Activated T-helper 9 cell treated with anti-CD3 and anti-CD28 coated beads, Interleukin-2, amount 50 U/mL, for 16 hours (primary cell): ENCODE results near the gene MLEC.

Experiments
- DNase-seq: peaks from one replicate; pipeline ENCODE4 v3.0.0-alpha.2; 2020; ENCODE audit warnings: low read depth

The MLEC gene

DNA sequence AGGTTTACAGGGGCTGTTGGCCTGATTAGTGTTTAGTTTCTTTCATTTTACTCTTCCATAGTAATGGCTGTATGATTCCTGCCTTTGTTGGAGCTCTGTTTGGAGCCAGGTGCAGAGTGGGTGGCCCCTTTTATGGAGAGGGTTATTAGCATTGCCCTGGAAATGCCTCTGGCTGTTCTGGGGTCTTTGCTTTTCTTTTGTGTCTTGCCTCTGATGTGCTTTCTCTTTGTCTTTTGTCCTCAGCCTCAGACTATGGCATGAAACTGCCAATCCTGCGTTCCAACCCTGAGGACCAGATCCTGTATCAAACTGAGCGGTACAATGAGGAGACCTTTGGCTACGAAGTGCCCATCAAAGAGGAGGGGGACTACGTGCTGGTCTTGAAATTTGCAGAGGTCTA is 6.9 kb downstream of the MLEC start:
- no peak for DNase-seq

DNA sequence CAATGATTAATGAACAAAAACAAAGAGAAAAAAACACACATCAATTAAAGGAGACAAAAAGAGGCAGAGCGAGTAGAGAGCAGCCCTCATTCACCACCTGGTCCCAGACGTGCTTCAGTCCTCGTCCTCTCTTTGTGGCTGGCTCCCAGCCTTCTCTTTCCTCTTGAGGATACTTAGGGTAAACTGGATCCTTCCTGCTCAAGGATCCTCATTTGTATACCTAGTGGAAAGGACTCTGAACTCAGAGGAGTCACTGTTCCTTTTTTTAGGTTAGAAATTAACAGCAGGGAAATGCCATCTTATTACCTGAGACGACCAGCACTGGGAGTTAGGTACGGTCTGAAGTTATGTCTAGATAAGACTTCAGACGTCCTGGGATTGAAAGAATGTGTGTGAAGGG is 9.7 kb downstream of the MLEC start:
- DNase-seq: no peak

DNA sequence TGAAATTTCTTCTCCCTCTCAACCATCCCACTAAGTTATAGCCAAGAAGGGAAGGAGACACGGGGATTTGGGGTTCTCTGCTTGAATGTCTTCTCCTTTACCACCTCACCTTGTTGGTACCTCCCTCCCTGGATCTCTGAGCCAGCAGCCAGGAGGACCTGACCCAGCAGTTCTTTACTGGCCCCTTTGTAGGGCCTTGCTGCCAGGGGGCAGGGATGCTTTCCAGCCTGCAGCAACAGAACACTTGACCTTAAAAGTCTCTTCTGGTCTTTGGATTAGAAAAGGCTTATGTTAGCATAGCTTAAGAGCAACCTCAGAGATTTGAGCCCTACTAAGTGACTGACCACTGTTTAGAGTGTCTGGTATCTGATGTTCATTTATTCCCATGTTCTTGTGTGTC is 10.4 kb downstream of the MLEC start:
- DNase-seq: no peak

DNA sequence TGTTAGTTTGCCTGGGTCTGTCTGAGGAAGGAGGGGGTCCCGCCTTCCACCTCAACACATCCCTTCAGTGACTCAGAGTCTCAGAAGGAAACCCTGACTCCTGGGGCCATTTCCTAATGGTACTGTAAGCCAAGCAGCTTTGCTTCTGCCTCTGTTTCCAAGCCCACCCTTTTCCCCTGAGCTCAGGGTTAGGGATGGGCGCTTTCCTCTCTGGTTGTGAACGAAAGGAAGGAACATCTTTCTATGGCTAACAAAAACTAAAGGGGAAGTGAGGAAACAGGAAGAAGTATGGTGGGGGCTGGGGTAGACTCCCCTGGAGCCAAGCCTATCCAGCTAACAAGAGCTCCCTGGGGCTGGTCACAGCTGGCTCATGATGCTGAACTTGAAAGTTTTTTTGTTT is 11.7 kb downstream of the MLEC start:
- DNase-seq: no peak

DNA sequence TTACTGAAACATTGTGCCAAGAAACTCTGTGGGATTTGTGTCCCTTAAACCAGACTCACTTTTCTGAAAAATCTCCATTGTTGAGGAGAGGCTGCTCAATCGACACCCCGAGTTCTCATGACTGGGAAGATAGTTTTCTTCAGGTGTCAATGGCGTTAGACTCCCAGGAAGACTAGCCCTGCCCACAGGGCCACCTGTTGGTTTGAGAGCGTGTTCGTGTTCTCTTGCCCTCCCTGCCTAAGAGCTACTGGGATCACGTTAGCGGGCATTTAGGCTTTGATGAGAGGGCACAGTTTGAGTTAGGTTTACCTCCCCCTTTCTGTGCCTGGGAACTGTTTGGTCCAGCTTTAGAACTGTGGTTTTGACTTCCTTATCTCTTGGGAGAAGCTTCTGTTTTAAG is 12.6 kb downstream of the MLEC start:
- no peak for DNase-seq

DNA sequence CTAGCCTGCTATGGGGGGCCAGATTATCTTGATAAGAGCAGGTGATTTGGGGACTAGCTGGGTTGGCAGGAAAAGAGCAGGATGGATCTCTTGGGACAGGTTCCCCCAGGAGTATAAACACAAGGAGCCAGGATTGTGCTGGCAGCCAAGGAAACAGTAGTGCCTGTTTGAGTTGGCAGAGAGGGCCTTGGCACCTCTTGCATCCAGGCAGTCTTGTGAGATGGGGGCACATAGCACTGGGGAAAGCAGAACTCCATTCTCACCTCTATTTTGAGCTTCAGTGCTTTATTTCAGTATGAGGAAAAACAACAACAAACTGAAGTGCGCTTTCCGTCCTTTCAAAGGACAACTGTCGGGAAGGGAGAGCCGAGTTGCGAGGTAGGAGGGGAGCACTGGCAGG is 13.9 kb downstream of the MLEC start:
- no peak for DNase-seq

DNA sequence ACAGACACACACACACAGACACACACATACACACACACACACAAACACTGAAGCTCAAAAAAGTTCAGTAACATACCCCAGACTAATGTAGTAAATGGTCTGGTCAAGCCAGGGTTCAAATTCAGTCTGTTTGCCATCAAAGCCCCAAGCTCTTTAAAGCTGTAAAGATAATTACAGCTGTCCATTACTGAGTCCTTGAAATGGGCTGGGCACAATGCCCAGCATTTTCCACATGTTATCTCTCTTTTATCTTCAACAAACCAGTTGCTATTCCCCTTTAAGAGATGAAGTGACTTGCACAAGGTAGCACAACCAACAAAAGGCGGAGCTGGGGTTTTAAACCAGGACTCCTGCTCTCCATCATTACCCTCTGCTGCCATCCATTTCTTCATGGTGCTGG is 15.7 kb downstream of the MLEC start:
- no peak for DNase-seq

DNA sequence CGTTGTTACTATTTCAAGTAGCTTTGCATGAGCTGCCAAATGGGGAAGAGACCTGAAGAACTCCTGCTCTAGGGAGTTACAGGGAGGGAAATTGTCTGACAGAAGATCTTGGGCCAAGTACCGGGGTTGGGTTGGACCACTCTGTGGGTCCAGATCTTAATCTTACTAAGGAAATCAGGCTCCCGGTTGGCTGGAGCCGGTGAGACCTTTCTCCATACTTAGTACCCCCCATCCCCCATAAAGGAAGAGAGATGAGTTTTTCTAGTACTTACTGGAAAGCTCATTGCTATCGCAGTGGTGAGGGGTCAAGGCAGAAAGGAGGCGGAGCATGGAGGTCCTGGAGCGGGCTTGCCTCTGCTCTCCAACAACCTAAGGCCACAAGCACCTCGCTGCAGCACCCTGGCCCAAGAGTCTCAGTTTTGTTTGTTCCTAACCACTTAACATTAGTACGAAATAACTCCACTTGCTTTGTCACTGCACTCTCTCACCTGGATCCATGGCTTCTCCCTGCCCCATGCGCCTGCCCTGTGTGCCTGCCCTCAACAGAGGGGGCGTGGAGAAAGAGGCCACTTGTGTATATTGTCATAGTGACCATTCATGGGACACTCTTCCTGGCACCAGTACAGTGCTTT is 16.5 kb downstream of the MLEC start:
- DNase-seq: no peak

DNA sequence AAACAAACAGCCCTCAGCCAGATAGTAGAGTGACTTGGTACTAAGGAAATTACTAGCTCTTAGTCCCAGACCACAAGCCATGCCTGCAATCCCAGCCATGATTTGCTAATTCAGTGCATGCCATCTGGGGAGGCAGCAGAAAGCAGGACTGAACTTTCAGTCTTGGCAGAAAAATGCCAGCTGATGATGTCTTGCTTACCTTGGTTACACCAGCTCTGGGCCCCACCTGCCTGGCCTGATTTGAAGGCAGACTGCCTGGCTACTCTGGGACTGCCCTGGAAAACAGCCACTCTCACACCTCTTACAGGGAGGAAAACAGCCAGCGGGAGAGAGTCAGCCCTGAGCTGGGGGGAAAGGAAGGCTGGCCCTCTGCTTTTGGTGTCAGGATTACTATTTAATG is 18.7 kb downstream of the MLEC start:
- no peak for DNase-seq

DNA sequence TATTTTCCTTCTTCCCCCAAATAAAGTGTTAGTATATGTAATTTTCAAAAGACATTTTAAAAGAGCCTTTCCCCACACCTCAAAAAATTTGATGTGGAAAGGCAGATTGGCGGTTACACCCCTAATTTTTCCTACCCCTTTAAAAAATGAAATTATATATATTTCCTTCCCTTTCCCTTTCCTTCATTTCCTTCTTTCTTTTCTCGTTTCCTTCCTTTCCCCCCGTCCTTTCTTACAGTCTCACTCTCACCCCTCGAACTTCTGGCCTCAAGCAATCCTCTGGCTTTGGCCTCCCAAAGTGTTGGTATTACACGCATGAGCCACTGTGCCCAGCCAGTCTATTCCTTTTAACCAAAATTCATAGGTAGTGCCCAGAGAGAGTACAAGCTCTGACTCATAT is 19.1 kb downstream of the MLEC start:
- no peak for DNase-seq

DNA sequence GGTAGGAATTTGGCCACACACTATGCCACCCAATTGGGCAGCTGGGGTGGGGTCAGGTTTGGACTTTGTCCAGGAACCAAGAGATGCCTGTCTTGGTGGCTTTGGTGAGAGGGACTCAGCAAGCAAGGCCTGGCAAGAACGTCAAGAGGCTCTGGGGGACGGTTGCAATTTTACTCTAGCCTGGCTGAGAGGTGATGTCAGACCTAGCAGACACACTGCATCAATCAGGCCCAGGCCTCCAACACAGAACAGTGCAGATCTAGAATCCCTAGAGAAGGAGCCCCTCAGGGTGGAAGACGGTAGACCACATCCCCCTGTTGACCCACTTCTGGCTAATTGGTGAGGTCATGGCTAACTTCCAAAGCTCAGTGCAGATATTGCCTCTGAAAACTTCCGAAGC is 21.7 kb downstream of the MLEC start:
- no peak for DNase-seq

DNA sequence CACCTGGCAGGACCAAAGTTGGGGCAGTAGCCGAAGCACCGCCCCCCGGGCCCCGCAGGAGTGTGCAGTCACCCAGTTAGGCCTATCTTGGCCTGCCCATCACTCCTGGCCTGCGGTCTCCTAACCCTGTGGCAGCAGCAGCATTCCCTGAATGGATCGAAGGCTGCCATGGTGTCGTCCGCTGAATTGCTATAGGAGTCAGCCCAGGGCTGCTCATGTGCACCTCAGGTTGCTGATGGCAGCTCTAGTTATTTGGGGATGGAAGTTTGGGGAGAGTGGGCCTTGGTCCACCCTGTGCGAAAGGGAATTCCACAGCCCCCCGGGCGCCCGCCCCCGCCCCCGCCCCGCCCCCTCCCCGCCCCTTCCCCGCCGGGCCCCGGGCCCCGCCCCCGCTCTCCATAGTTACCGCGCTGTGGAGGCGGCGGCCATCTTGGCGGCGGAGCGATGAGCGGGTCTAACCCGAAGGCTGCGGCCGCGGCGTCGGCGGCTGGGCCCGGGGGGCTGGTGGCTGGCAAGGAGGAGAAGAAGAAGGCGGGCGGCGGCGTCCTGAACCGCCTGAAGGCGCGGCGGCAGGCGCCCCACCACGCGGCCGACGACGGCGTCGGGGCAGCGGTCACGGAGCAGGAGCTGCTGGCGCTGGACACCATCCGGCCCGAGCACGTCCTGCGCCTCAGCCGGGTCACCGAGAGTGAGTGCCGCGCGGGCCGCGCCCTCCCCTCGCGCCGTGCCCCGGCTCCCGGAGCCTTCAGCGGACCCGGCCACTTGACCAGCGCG is 23.3 kb downstream of the MLEC start, which contains the start of gene UNC119B:
TSS of gene UNC119B (plus strand) at position 428 of the 774 bp plus-strand sequence. CDS start at position 445, 17 bp downstream.
- DNase-seq: peak; percentile 71

DNA sequence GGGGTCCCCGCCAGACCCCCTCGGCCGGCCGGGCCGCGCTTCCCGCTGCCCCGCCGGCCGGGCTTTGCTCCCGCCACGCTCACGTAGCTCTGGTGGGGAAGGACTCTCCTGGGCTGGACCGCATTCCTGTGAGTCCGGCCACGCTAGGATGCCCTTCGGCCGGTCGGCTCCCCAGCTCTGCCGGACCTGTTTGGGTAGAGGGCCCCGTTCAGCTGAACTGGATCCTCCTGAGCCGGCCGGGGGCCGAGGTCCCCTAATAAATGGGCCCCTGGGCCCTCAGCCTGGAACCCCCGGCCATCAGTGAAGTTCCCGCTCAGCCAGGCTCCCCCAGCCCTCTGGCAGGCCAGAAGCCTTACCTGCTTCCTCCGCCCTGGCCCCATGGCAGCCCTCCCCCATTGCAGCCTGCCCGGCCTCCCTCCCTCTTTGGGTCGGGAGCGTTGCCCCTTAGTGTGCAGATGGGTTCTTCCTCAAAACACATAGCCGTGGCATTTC is 23.9 kb downstream of the MLEC start:
- DNase-seq: peak; percentile 4

DNA sequence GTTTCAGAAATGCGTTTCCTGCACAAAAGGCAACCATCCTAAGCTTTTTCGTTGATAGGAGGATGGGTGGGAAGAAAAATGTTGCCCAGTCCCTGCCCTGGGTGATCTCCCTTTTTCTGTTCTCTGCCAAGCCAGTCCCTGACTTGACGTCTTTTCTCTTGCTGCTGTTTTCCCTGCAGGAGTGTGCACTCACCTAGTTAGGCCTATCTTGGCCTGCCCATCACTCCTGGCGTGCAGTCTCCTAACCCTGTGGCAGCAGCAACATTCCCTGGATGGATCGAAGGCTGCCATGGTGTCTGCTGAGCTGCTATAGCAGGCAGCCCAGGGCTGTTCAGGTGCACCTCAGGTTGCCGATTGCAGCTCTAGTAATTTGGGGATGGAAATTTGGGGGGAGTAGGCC is 24.5 kb downstream of the MLEC start:
- DNase-seq: no peak

DNA sequence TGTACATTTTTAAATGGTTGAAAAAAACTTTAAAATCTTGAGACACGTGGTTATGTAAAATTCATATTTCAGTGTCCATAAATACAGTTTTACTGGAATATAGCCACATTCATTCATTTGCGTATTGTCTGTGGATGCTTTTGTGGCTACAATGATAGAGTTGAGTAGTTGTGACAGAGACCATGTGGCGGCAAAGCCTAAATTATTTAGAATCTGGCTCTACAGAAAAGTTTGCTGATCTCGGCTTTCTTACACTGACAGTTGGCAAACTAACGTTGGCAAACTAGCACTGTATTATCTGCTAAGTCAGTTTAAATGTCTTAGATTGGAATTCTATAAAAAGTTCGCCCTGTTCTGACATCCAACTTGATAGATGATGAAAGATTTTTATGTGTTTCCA is 25.7 kb downstream of the MLEC start:
- no peak for DNase-seq

DNA sequence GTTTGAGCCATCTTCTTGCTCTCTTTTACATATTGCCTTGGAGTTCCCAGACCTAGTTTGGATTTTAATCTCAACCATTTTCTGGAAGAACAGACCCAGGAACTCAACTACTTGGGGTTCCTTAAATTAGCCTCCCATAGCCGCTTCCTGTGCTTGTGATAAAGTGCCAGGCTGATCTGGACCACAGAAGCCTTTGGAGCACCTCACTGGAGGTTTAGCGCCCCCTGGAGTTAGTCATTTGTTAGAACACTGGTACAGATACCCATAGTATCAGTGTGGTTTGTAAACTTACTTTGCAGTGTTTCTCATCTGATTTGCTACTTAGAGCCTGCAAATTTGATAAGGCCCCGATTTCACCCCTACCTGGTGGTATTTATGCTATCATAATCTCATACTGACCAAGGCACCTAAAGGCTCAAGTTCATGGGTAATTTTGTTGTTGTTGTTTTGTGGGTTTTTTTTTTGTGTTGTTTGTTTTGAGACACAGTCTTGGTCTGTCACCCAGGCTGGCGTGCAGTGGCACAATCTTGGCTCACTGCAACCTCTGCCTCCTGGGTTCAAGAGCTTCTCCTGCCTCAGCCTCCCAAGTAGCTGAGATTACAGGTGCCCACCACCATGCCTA is 27.0 kb downstream of the MLEC start:
- DNase-seq: peak; percentile 40

DNA sequence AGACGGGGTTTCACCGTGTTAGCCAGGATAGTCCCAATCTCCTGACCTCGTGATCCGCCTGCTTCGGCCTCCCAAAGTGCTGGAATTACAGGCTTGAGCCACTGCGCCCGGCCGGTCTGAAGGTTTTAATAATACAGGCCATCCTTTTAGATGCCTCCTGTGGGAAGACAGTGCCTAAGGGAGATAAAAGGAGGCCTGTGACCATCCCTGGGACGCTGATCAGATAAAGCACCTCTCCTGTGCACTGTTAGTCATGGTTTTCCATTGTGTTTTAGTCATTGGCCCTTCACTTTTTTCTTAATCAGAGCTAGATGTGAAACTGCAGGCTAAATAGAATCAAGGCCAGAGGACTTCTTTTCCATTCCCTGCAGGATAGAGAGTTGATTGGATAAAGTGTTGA is 31.1 kb downstream of the MLEC start:
- no peak for DNase-seq

DNA sequence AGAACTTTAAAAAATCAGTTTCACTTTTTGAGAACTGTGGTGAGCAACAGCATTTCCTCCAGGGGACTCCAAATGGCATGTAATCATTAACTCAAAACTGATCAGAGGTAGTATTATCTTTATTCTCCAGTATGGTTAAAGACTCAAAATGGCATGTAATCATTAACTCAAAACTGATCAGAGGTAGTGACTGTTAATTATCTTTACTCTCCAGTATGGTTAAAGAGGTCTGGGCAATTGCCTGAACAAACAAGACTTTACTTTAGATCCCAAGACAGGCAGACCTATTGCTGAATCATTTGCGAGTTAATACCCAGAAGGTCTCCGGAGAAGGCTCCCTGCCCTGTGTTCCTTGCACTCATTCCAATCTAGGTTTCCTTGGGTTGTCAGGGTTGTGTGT is 32.1 kb downstream of the MLEC start:
- no peak for DNase-seq

DNA sequence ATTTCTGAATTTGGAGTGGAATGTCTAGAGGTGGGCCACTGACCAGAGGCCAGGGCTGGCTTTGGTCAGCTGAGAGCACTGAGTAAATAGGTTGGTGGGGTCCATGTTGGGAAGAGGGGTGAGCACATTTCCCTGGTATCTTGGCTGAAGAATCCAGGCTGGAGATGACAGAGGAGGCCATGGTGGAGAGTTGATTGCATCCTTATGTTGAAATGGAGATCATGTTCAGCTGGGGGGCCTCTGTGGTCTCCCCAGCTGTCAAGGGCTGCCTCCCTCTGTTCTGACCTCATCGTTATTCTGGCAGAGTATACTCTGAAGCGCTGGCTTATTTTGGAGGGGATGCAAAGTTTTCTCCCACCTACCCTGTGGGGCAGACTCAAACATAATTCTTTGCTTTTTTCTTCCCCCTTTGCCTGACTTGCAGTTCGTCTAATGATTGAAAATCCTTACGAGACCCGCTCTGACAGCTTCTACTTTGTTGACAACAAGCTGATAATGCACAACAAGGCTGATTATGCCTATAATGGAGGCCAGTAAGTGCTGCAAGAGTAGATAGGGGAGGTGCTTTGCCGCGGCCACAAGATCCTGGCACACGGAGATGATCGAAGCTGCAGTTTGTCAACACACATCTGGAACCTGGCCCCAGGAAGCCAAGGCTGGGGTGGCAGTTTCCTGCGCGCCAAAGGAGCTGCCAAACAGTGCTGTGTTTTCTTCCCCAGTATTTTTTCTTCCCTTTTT is 32.7 kb downstream of the MLEC start:
- DNase-seq: no peak

DNA sequence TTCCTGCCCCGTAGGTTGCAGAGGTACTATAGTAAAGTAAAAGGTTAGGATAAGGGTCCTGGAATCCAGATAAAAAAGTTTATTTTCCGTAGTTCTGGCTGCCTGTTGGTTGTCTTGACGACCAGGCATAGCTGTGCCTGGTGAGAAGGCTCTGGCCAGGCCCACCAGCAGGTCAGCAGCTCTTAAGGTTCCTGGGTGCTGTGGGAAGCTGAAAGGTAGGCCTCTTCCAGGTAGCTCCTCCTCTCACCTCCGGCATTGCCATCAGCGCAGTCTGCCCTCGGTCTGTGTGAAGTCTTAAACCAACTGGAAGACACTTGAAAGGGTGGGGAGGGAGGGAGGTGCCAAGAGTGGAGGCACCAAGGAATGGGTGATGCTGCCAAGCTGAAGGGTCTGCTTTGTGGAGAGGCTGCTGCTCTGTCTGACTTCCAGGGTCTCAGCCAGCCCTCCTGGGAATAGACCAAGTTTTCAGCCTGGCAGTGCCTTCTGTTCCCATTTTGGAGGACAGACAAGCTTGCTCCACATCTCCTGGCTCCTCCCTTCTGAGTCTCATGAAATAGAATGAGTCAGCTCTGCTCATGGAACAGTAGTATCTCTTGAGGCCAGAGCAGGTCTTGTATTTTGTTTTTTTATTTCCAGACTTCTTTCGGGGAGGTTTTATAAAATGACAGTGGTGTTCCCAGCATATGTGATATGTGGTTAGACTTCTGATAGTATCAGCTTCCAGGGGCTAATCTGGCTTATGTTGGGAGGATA is 33.5 kb downstream of the MLEC start:
- DNase-seq: no peak

DNA sequence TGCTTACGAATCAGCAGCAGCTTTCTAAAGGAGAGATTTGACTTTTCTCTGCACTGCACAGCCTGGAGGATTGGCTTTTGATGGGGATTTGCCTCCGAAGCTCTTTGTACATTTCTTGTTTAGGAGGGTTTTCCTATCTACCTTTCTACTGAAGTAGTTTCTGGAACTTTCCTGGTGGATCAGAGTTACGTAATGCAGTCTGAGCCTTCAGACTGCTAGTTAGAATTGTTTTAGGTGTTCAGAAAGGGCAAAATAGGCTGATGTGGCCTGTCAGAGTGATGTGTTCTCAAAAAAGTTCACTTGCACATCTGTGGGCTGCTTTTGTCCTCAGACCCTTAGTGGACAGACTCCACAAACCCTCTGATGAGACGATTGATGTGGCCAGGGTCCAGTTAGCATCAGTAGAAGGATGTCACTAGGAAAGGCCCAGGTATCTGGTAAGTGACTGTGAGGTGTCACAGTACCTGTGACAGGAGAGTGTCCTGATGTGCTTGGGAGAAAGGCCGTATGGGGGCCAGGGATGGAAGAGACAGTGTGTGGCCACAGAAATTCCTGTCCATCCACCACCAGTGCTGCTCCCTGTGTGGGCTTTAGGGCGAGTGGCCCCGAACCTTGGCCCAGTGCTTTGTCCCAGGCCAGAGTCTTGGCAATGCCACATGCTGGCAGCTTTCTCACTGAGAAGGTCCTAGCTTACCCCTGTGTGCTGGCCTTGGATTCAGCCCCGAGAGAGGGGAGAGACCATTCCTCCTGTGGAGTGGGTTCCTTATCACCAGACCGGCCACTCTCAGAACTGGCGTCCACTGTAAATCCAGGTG is 34.2 kb downstream of the MLEC start:
- DNase-seq: no peak
